ENCODE results near the gene RAB4A. TPM values are rescaled to one million over a fixed set of nuclear protein-coding genes. Genes with fewer than 3 reads are reported as not detected.

The RAB4A gene
- polyA plus RNA-seq, 3 donors: 22.3 to 34.8 (median 34.5) TPM

GRCh38 chr1:229309074-229309473 is 38.2 kb downstream of the RAB4A start:
- Histone ChIP-seq H3K27ac (ENCODE audit: low read depth in 1 of 2, low read length in 2 of 2) (peak overlapping the region in 1 of 2 donors; percentile 9), H4K20me1 (ENCODE audit: insufficient read depth, low read length) (no peaks in the 10 kb centered on the region), H3K79me2 (ENCODE audit: insufficient read depth, low read length) (no peaks in the 10 kb centered on the region), H3K4me1 (ENCODE audit: control insufficient read depth in 1 of 2, insufficient read depth in 2 of 2, low read length in 2 of 2) (no peaks in the 10 kb centered on the region), H3K9ac (ENCODE audit: insufficient read depth, low read length, poor library complexity, severe bottlenecking) (no peak overlapping the region), H2AFZ (ENCODE audit: insufficient read depth, low read depth, low read length, poor library complexity, severe bottlenecking) (no peak overlapping the region), H3K4me2 (replicated peaks; ENCODE audit: extremely low read depth, low read length, poor library complexity, severe bottlenecking) (no peak overlapping the region), H3K36me3 (replicated peaks in 1 of 2; ENCODE audit: control insufficient read depth in 1 of 2, insufficient read depth in 2 of 2, low read length in 2 of 2) (peaks cover 41 to 81% of the 10 kb centered on the region in 2 donors), H3K9me3 (replicated peaks in 1 of 2; ENCODE audit: control insufficient read depth in 1 of 2, insufficient read depth in 1 of 2, low read length in 2 of 2) (no peaks in the 10 kb centered on the region), H3K4me3 (replicated peaks in 1 of 3; ENCODE audit: low read depth in 2 of 3, low read length in 3 of 3) (no peak overlapping the region), H3K27me3 (ENCODE audit: control insufficient read depth in 2 of 2, insufficient read depth in 2 of 2, low read length in 2 of 2) (no peaks in the 10 kb centered on the region)
- H3K27me3 Mint-ChIP-seq (ENCODE audit: low read depth in 3 of 3): no peaks in the 10 kb centered on the region
- H3K9me3 Mint-ChIP-seq: no peaks in the 10 kb centered on the region
- peaks cover 55 to 71% of the 10 kb centered on the region in 2 donors for H3K36me3 Mint-ChIP-seq
- intact Hi-C loops (cut with micrococcal nuclease): no loop called here
- DNase-seq: no peak
- TF ChIP-seq CTCF (IDR thresholded peaks at IDR 0.05): no peak
- no peak overlapping the region for H3K4me3 Mint-ChIP-seq
- H3K27ac Mint-ChIP-seq: no peak overlapping the region
- no CpG with 5 or more reads among the region's 1 CpG for WGBS (ENCODE audit: insufficient coverage)
- no peaks in the 10 kb centered on the region for H3K4me1 Mint-ChIP-seq

GRCh38 chr1:229309684-229310083 is 38.8 kb downstream of the RAB4A start:
- TF ChIP-seq CTCF (IDR thresholded peaks at IDR 0.05): no peak
- no peak overlapping the region for H3K9ac ChIP-seq (ENCODE audit: insufficient read depth, low read length, poor library complexity, severe bottlenecking)
- H3K27me3 Mint-ChIP-seq (ENCODE audit: low read depth in 3 of 3): no peaks in the 10 kb centered on the region
- no peaks in the 10 kb centered on the region for H3K27me3 ChIP-seq (ENCODE audit: control insufficient read depth in 2 of 2, insufficient read depth in 2 of 2, low read length in 2 of 2)
- H3K4me2 ChIP-seq (replicated peaks; ENCODE audit: extremely low read depth, low read length, poor library complexity, severe bottlenecking): no peak overlapping the region
- peaks cover 35 to 75% of the 10 kb centered on the region in 2 donors for H3K36me3 ChIP-seq (replicated peaks in 1 of 2; ENCODE audit: control insufficient read depth in 1 of 2, insufficient read depth in 2 of 2, low read length in 2 of 2)
- H3K36me3 Mint-ChIP-seq: peaks cover 50 to 66% of the 10 kb centered on the region in 2 donors
- H3K4me3 ChIP-seq (replicated peaks in 1 of 3; ENCODE audit: low read depth in 2 of 3, low read length in 3 of 3): no peak overlapping the region
- no peaks in the 10 kb centered on the region for H3K4me1 ChIP-seq (ENCODE audit: control insufficient read depth in 1 of 2, insufficient read depth in 2 of 2, low read length in 2 of 2)
- H4K20me1 ChIP-seq (ENCODE audit: insufficient read depth, low read length): no peaks in the 10 kb centered on the region
- H3K79me2 ChIP-seq (ENCODE audit: insufficient read depth, low read length): no peaks in the 10 kb centered on the region
- no CpG with 5 or more reads among the region's 2 CpGs for WGBS (ENCODE audit: insufficient coverage)
- H3K9me3 Mint-ChIP-seq: peaks cover 0 to 2% (median 0%) of the 10 kb centered on the region in 7 donors
- no peak overlapping the region for H3K4me3 Mint-ChIP-seq
- H2AFZ ChIP-seq (ENCODE audit: insufficient read depth, low read depth, low read length, poor library complexity, severe bottlenecking): no peak overlapping the region
- no peak overlapping the region for H3K27ac ChIP-seq (ENCODE audit: low read depth in 1 of 2, low read length in 2 of 2)
- H3K27ac Mint-ChIP-seq: no peak overlapping the region
- H3K4me1 Mint-ChIP-seq: no peaks in the 10 kb centered on the region
- no peaks in the 10 kb centered on the region for H3K9me3 ChIP-seq (replicated peaks in 1 of 2; ENCODE audit: control insufficient read depth in 1 of 2, insufficient read depth in 1 of 2, low read length in 2 of 2)
- DNase-seq: no peak
- intact Hi-C loops (cut with micrococcal nuclease): no loop called here

All from CD14-positive monocyte (primary cell).